GM12878 (cell line): ENCODE measurements around the gene SRGAP1. TPM values are rescaled to one million over a fixed set of nuclear protein-coding genes. Genes with fewer than 3 reads are reported as not detected.

Source experiments
- ATAC-seq: fragments of 200-7000 bp; cut with Tn5 transposase; 3 replicates; pipeline ENCODE4 v1.9.1; 2020; ENCODE audit warnings: mild to moderate bottlenecking, moderate library complexity
- BruUV-seq: library from RNA; stranded (reverse); fragments of 400-500 nt; replicated peaks from 2 replicates; lab custom pipeline; 2021; lab: Mats Ljungman, UMichigan
- CTCF ChIA-PET: fragments of 300-600 bp; sonication (Branson Sonifier 250); formaldehyde crosslinking; extraction: SDS; loops from one replicate; lab custom pipeline; 2021; ENCODE audit warnings: inconsistent platforms; lab: Yijun Ruan, JAX
- POLR2A ChIA-PET: fragments of 350-600 bp; formaldehyde crosslinking; extraction: SDS; loops from one replicate; lab custom pipeline; 2021; ENCODE audit warnings: inconsistent platforms; lab: Charles Lee
- RAD21 ChIA-PET: fragments of 300-600 bp; sonication (Branson Sonifier 250); formaldehyde crosslinking; loops from one replicate; lab custom pipeline; 2023; ENCODE audit warnings: antibody characterized with exemption; ENCODE audit not compliant: unreplicated experiment; lab: Charles Lee
- SMC1A ChIA-PET: fragments of 300-600 bp; sonication (Branson Sonifier 250); formaldehyde crosslinking; loops from one replicate; lab custom pipeline; 2023; ENCODE audit not compliant: unreplicated experiment, uncharacterized antibody; lab: Charles Lee
- DNase-seq: peaks from one replicate; pipeline ENCODE4 v3.0.0-alpha.2; 2011; ENCODE audit warnings: low read depth, low spot score
- FAIRE-seq: peaks from 3 replicates; lab custom pipeline; 2011; peaks lifted over from hg19 to GRCh38; lab: Jason Lieb, UNC
- H2AFZ ChIP-seq: 2 replicates; pipeline ENCODE4 v1.6.0; 2011; ENCODE audit warnings: low read depth, low read length, control low read depth; ENCODE audit not compliant: control insufficient read depth
- H3K27ac ChIP-seq: 2 replicates; pipeline ENCODE4 v1.5.1; 2011; ENCODE audit warnings: control low read depth; ENCODE audit not compliant: control insufficient read depth, insufficient read depth
- H3K27me3 ChIP-seq, 2 experiments: replicated peaks in 1 of 2; 2 replicates each; pipeline versions ENCODE4 v1.6.0 to v1.6.1; 2011; ENCODE audit warnings: low read length in 1 of 2; ENCODE audit not compliant: control insufficient read depth in 2 of 2, insufficient read depth in 2 of 2
- H3K36me3 ChIP-seq, 2 experiments: 2 replicates each; pipeline ENCODE4 v1.5.1; 2011; ENCODE audit warnings: low read length in 1 of 2; ENCODE audit not compliant: control insufficient read depth in 2 of 2, insufficient read depth in 2 of 2
- H3K4me1 ChIP-seq: 2 replicates; pipeline ENCODE4 v1.6.1; 2011; ENCODE audit warnings: mild to moderate bottlenecking, low read length, moderate library complexity, mixed read lengths; ENCODE audit not compliant: control insufficient read depth, insufficient read depth
- H3K4me2 ChIP-seq: 2 replicates; pipeline ENCODE4 v1.6.0; 2011; ENCODE audit warnings: control low read depth; ENCODE audit not compliant: control insufficient read depth, insufficient read depth
- H3K4me3 ChIP-seq: fragments of 200-600 bp; sonication (generic); 2 replicates; pipeline ENCODE4 v1.5.1; 2016
- H3K79me2 ChIP-seq: 2 replicates; pipeline ENCODE4 v1.6.0; 2011; ENCODE audit warnings: low read length; ENCODE audit not compliant: control insufficient read depth, insufficient read depth
- H3K9ac ChIP-seq: 2 replicates; pipeline ENCODE4 v1.8.0; 2011; ENCODE audit warnings: low read length, control low read depth, mixed read lengths; ENCODE audit not compliant: control insufficient read depth, insufficient read depth
- H3K9me3 ChIP-seq: replicated peaks from 3 replicates; pipeline ENCODE4 v1.5.1; 2011; ENCODE audit warnings: mild to moderate bottlenecking, low read length; ENCODE audit not compliant: control insufficient read depth, insufficient read depth
- H4K20me1 ChIP-seq: 2 replicates; pipeline ENCODE4 v1.6.0; 2011; ENCODE audit not compliant: control insufficient read depth, insufficient read depth
- CBFB ChIP-seq: IDR thresholded peaks from 2 replicates; pipeline ENCODE4 v1.6.1; 2016; ENCODE audit warnings: antibody characterized with exemption, low read depth
- JUND ChIP-seq: IDR thresholded peaks from 2 replicates; pipeline ENCODE4 v1.6.1; 2012; ENCODE audit warnings: low read depth, mild to moderate bottlenecking, low read length, improper control_type of control experiment, moderate library complexity
- KAT2A ChIP-seq: conservative IDR thresholded peaks from 2 replicates; pipeline ENCODE4 v1.6.1; 2011; ENCODE audit warnings: low read depth, low read length; ENCODE audit not compliant: control insufficient read depth
- MTA3 ChIP-seq: IDR thresholded peaks from 2 replicates; pipeline ENCODE4 v1.6.1; 2012; ENCODE audit warnings: low read length, inconsistent platforms, borderline replicate concordance
- NFYA ChIP-seq: IDR thresholded peaks from 2 replicates; pipeline ENCODE4 v1.6.1; 2011; ENCODE audit warnings: low read depth, mild to moderate bottlenecking, low read length, improper control_type of control experiment, borderline replicate concordance
- NR2C2 ChIP-seq: IDR thresholded peaks from 2 replicates; pipeline ENCODE4 v1.6.1; 2011; ENCODE audit warnings: borderline replicate concordance, low read depth; ENCODE audit not compliant: control insufficient read depth, insufficient read length
- PRDM15 ChIP-seq: fragments of 450-650 bp; formaldehyde crosslinking; IDR thresholded peaks from 2 replicates; pipeline ENCODE4 v1.4.0; 2020; ENCODE audit warnings: mild to moderate bottlenecking, moderate library complexity
- RBBP5 ChIP-seq: fragments of 200-600 bp; sonication (generic); conservative IDR thresholded peaks from 2 replicates; pipeline ENCODE4 v1.6.1; 2016
- SPI1 ChIP-seq: IDR thresholded peaks from 2 replicates; pipeline ENCODE4 v1.6.1; 2011; ENCODE audit warnings: low read depth, mild to moderate bottlenecking, low read length, moderate library complexity, borderline replicate concordance; ENCODE audit not compliant: insufficient read depth
- SUZ12 ChIP-seq: fragments of 200-600 bp; sonication (generic); IDR thresholded peaks from one replicate; pipeline ENCODE4 v1.6.1; 2018; ENCODE audit warnings: antibody characterized with exemption, mild to moderate bottlenecking; ENCODE audit not compliant: unreplicated experiment
- TCF3 ChIP-seq: IDR thresholded peaks from 2 replicates; pipeline ENCODE4 v1.6.1; 2012; ENCODE audit warnings: low read depth, mild to moderate bottlenecking, low read length, borderline replicate concordance; ENCODE audit not compliant: insufficient read depth
- TCF7 ChIP-seq: IDR thresholded peaks from 2 replicates; pipeline ENCODE4 v1.6.1; 2014; ENCODE audit warnings: antibody characterized with exemption, borderline replicate concordance
- YY1 ChIP-seq: IDR thresholded peaks from 2 replicates; pipeline ENCODE4 v1.6.1; 2011; ENCODE audit warnings: low read depth, mild to moderate bottlenecking, low read length
- ZBTB40 ChIP-seq: fragments of 450-650 bp; IDR thresholded peaks from 2 replicates; pipeline ENCODE4 v1.6.1; 2016; ENCODE audit warnings: mild to moderate bottlenecking, moderate library complexity, borderline replicate concordance
- ZSCAN29 ChIP-seq: fragments of 450-650 bp; IDR thresholded peaks from 2 replicates; pipeline ENCODE4 v1.6.1; 2017; ENCODE audit warnings: mild to moderate bottlenecking, moderate library complexity
- WGBS: methylation state at CpG from one replicate; pipeline ENCODE4 v1.1.6; 2016; ENCODE audit warnings: low lambda C conversion rate; ENCODE audit not compliant: insufficient replicate concordance, insufficient coverage; ENCODE audit errors: missing lambda C conversion rate; 5-methylcytosine and 5-hydroxymethylcytosine counted together
- in situ Hi-C: fragments of 300-500 bp; cut with MboI; formaldehyde crosslinking; loops from 9 replicates; pipeline ENCODE4 v1.14.3; 2018; ENCODE audit warnings: mixed read lengths
- intact Hi-C: fragments of 100-400 bp; cut with micrococcal nuclease; formaldehyde crosslinking; loops from one replicate; pipeline ENCODE4 v1.14.2; 2022; ENCODE audit not compliant: unreplicated experiment
- polyA plus RNA-seq, 11 experiments: library from polyadenylated mRNA; depleted of rRNA in 4 of 11; unstranded in 6 of 11; stranded (reverse) in 5 of 11; fragments of >200 nt; fragmentation: Nextera tagmentation in 4 of 11; fragmentation: Illumina TruSeq in 1 of 11; extraction: Ambion mirVana in 4 of 11; extraction: Trizol in 1 of 11; gene quantifications; 1 replicate in 1 of 11; 2 replicates in 10 of 11; pipeline versions ENCODE4 v1.2.1 to v1.2.3, GENCODE V29; 2011 to 2016; ENCODE audit warnings: inconsistent platforms in 2 of 11, missing spikeins in 2 of 11, low read depth in 1 of 11
- total RNA-seq, 4 experiments: library from RNA; depleted of rRNA in 3 of 4; stranded (reverse); fragments of >200 nt in 3 of 4; fragmentation: Illumina TruSeq in 1 of 4; extraction: Trizol in 1 of 4; gene quantifications; 2 replicates each; pipeline versions ENCODE4 v1.2.1 to v1.2.3, GENCODE V29; 2013 to 2021
- TF ChIP-seq, protein P1 (sequence below), 3 experiments: IDR thresholded peaks in 2 of 3; conservative IDR thresholded peaks in 1 of 3; 2 replicates each; pipeline ENCODE4 v1.5.1; 2011; ENCODE audit warnings: low read depth in 3 of 3, low read length in 3 of 3, mild to moderate bottlenecking in 3 of 3, control low read depth in 2 of 3, moderate library complexity in 2 of 3, inconsistent platforms in 1 of 3, mixed read lengths in 1 of 3; ENCODE audit not compliant: control insufficient read depth in 2 of 3, insufficient read depth in 1 of 3; ENCODE audit errors: extremely low read depth in 1 of 3

SRGAP1 gene
- total and polyA plus RNA-seq, 10 of the 15 experiments (the other 5 are each of a cell fraction or from before 2014, with no cell fraction given) = 0.16 to 0.85 (median 0.46) TPM

DNA sequence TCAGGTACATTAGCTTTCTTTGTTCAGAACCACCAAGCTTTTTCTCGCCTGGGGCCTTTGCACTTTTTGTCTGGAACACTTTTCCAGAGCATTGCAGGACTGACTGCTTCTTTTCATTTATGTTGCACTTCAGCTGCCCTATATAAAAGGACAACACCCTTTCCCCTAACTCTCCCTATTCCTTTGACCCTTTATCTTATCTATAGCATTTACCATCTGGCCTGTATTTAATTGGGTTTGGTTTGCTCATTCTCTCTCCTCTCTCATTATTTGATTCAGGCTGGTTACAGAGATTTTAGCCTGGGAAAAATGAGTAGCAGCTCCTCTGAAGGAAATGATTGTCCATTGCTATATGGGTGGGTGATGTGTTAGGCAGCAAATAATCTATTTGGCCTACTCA is 212.2 kb downstream of the SRGAP1 start:
- CTCF ChIA-PET = no interaction called here
- Histone ChIP-seq H3K4me2 (no peak overlapping the region), H3K4me3 (no peak overlapping the region), H2AFZ (no peak overlapping the region), H3K36me3 (no peaks in the 10 kb centered on the region), H3K79me2 (no peaks in the 10 kb centered on the region), H4K20me1 (no peaks in the 10 kb centered on the region), H3K27ac (no peak overlapping the region), H3K4me1 (no peaks in the 10 kb centered on the region), H3K9me3 (no peaks in the 10 kb centered on the region), H3K27me3 (no peaks in the 10 kb centered on the region), H3K9ac (no peak overlapping the region)
- intact Hi-C loops (no loop called here), in situ Hi-C loops (no loop called here)
- WGBS = 0% methylated on average over 1 of the region's 1 CpG
- no TSS peak for BruUV-seq
- SMC1A ChIA-PET = no interaction called here
- POLR2A ChIA-PET = no interaction called here
- ATAC-seq = no peak
- DNase-seq = no peak
- FAIRE-seq = no peak
- RAD21 ChIA-PET = no interaction called here
- no peak for TF ChIP-seq SPI1
- no peak for TF ChIP-seq SUZ12
- TF ChIP-seq TCF7 = no peak
- TF ChIP-seq PRDM15 (CRISPR knock-in tag) = no peak
- TF ChIP-seq RBBP5 = no peak
- no peak for TF ChIP-seq CBFB
- TF ChIP-seq NR2C2 = no peak
- no peak for TF ChIP-seq YY1
- TF ChIP-seq NFYA = no peak
- no peak for TF ChIP-seq KAT2A
- no peak for TF ChIP-seq ZSCAN29
- TF ChIP-seq, protein P1, sequence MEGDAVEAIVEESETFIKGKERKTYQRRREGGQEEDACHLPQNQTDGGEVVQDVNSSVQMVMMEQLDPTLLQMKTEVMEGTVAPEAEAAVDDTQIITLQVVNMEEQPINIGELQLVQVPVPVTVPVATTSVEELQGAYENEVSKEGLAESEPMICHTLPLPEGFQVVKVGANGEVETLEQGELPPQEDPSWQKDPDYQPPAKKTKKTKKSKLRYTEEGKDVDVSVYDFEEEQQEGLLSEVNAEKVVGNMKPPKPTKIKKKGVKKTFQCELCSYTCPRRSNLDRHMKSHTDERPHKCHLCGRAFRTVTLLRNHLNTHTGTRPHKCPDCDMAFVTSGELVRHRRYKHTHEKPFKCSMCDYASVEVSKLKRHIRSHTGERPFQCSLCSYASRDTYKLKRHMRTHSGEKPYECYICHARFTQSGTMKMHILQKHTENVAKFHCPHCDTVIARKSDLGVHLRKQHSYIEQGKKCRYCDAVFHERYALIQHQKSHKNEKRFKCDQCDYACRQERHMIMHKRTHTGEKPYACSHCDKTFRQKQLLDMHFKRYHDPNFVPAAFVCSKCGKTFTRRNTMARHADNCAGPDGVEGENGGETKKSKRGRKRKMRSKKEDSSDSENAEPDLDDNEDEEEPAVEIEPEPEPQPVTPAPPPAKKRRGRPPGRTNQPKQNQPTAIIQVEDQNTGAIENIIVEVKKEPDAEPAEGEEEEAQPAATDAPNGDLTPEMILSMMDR (IDR thresholded peaks at IDR 0.05 in 2 of 3, conservative IDR thresholded peaks at IDR 0.05 in 1 of 3; ENCODE audit: control insufficient read depth in 2 of 3, extremely low read depth in 1 of 3, insufficient read depth in 1 of 3, low read depth in 3 of 3, low read length in 3 of 3) = no peak
- no peak for TF ChIP-seq JUND
- TF ChIP-seq TCF3 = no peak
- TF ChIP-seq MTA3 = no peak
- no peak for TF ChIP-seq ZBTB40
